HEK293T (cell line): ENCODE data around the gene EPB41L3.

Experiments
- HDGF ChIP-seq: fragments of 450-650 bp; IDR thresholded peaks from 2 replicates; pipeline ENCODE4 v1.6.1; 2017; ENCODE audit warnings: antibody characterized with exemption, borderline replicate concordance
- SP1 ChIP-seq: fragments of 450-650 bp; IDR thresholded peaks from 2 replicates; pipeline ENCODE4 v1.6.1; 2017
- TARDBP ChIP-seq: fragments of 450-650 bp; IDR thresholded peaks from 2 replicates; pipeline ENCODE4 v1.6.1; 2016
- ZNF384 ChIP-seq: fragments of 450-650 bp; IDR thresholded peaks from 2 replicates; pipeline ENCODE4 v1.6.1; 2016

GRCh38 chr18:5582076-5582475 is 38.3 kb upstream of the EPB41L3 start:
- no peak for TF ChIP-seq SP1
- TF ChIP-seq ZNF384: no peak
- no peak for TF ChIP-seq HDGF
- no peak for TF ChIP-seq TARDBP
